ENCODE measurements around the gene DCXR.
A peak's percentile ranks its signal among the peaks of the same experiment; 100 is the strongest.

DCXR gene

DNA sequence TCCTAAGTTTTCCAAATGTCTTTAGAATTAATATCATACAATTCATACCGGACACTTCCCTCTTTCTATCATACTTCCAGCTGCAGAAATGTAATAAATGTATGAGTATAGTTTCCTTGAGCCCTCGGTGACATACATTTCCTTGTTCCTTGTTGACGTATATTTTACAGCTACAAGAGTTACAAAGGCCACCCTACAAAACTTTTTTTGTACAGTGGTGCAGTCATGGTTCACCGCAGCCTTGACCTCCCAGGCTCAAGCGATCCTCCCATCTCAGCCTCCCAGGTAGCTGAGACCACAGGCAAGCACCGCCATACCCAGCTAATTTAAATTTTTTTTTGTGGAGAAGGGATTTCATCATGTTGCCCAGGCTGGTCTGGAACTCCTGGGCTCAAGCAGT lies 35.3 kb upstream of the DCXR start:
- DNase-seq, result no peak

DNA sequence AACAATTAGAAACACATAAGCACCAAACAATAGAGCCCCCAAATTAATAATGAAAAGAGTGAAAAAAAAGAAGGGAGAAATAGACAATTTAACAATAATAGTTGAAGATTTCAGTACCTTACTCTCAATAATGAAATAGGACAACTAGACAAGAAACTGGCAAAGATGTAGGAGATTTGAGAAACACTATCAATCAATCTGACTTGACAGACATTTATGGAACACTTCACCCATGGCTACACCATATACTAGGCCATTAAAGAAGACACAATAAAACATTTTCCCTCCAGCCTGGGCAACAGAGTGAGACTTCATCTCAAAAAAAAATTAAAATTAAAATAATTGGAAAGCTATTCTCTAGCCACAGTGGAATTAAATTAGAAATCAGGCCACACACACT lies 33.1 kb upstream of the DCXR start:
- DNase-seq, result no peak

DNA sequence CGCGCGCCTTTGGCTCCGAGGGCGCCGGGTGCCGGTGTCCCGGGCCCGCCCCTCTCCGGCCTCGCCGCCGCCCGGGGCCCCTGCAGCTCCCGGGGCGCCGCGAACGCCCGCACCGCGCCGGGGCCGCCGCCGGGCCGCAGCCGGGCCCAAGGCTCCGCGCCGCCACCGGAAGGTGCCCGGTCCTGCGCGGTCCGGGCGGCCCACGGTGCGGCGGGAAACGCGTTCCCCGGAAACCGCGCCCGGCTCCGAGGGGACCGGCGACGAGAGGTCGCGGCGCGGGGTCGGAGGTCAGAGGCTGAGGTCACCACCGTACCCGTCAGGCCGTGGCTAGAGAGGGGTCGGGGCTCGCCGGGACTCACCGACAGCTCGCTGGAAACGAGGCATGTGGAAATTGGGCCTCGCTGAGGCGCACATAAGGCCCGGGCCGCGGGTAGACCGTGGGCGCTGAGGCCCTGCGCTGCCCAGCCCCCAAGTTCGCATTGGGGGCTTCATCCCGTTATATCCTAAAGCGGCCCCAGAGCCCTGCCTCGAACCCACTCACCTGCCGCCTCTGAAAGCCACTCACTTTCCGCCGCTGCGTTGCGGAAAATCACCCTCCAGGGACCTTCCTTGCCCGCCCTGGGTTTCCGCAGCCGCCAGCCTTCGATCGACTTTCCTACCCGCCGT lies 28.3 kb upstream of the DCXR start, which contains the start of gene DUS1L:
DUS1L (minus strand) TSS at position 167 of the 666 bp plus-strand sequence. CDS start 745 bp downstream, outside the sequence.
- DNase-seq, result peak; percentile 74

DNA sequence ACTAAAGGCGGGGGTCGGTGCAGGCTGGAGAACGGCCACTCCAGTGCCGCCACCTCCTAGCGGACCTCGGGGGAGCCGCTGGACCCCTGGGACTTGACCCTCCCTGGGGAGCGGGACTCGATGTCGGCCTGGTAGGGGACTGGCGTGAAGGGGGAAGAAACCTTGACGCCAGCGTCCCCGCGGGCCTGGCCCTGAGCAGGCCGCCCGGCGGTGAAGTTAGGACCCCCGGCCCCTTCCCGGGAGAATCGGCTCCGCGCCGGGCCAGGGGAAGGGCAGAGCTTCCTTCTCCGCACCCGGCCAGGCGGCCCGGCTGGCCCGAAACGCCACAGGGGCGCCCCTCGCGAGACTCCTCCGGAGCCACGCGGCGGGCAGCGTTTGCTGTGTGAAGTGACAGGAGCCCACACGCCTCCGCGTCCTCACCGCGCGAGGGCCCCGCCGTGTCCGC lies 27.7 kb upstream of the DCXR start:
- peak; percentile 46 for DNase-seq

DNA sequence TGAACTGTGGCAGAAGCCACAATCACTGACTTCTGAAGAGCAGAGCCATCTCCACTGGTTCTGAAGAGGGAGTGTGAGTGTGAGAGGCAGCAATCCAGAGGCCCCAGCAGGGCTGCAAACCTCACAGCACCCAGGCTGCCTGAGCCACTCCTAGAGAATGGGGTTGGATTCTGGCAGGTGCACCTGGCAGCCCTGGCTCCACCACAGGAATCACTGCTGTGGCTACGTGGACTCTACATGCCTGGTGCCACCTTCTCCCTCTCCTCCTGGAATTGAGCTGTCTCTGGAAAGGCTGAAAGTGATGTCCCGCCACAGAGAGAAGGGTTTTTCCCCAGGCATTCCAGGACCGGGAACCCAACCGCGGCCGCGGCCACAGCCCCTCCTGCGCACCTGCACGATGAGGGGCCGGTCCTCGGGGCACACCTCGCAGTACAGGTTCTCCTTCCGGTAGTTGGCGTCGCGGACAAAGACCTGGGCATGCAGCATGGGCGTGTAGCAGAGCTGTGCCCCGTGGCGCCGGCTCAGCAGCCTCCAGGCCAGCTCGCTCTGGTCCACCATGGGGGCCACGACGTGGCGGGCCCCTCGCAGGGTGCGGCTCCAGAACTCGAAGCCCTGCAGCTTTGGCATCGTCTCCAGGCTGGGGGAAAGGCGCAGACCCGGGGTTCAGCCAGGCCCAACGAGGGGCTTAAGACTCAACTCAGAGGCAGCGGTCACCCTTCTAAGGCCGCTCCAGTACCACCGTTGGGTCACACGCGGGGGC lies 27.1 kb upstream of the DCXR start:
- DNase-seq, result no peak

DNA sequence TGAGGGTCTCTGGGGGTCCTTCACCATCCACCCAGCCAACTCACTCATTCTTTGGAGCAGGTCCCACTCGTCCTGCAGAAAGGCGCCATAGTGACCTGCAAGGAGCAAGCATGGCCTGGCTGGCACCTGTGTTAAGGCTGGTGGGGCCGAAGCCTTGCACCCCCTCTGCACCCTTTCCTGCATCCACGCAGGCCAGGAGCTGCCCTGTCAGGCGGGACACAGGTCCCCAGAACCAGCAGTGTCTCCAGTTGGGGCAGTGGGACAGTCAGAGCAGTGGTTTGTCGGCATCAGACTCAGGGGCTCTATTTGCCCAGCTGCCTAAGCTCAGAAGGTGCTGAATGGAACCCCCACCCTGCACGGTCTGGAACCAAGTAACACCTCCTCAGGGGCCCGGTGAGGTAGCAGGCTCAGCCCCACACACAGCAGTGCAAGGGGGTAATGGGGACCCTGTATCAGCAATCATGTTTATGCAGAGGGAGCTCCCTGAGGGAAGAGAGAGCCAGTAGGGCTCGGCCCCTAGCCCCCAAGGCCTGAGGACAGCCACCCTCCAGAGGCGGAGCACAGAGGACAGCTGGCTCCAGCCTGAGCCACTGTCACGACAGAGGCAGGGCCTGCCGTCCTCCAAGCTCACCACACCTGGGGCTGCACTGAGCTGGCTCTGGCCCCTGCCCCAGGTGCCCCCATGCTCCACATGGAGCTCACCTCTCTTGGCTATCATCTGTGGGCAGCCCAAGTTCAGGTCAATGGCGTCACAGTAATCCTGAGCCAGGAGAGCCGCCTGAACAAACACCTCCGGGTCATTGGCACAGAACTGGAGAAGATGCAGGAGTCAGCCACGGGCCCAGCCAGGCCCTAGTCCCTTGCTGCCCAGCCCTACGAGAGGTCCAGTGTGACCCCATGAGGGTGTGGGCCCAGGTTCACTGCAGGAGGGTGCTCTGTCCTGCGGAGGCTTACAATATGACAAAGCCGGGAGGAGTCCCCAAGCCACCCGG lies 26.2 kb upstream of the DCXR start:
- no peak for DNase-seq

DNA sequence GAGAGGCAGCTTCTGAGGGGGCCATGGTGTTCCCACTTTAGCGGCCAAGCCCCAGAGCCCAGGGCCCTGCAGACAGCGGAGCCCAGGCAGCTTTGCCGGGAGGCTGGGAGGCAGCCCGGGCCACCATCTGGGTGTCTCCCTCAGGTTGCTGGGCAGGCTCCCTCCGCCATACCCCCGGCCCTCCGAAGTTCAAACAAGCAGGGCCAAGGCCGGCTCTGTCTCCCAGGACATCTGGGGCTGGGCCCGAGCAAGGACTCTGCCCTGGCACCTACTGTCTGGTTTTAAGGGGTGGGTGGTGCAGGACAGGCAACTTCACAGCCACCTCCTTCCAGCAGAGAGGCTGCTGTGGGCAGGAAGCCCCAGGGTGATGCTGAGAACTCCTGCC lies 25.5 kb upstream of the DCXR start:
- DNase-seq, result no peak

DNA sequence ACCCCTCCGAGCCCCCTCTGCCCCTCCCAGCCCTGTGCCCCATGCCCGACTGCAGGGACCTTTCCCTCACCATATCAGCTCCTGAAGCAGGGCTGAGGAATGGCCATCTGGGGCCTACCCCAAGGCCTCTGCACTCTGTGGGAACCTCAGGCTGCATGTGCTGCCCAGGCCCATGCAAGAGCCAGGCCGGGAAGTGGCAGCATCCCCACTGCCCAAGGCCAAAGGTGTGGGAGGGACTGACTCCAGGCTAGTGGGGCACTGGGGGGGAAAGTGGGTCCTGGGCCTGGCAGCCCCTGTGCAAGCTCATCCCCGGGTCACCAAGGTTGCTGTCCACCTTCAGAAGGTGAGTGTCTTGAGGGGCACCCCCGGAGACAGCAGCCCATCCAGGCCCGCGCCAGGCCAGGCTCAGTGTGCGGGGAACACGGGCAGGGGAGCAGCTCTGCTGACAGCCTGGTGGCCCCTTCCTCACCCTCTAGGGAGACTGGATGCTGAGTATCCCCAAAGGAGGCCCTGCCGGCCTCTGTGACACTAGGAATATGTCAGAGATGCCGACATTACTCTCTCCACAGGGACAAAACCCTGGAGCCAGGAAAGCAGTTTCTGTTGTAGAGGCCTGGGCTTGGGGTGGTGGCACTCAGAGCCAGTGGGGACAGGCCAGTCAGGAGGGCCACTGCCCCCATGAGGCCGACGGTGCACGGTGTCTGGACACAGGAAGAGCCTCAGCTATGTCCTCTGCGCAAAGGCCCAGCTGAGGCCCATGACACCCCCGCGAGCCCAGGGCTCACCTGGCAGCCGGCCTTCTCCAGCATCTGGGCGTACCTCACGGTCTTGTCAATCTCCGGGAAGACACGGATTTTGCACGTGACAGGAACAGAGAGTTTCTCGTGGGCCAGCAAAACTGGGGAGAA lies 24.8 kb upstream of the DCXR start:
- DNase-seq, result no peak

DNA sequence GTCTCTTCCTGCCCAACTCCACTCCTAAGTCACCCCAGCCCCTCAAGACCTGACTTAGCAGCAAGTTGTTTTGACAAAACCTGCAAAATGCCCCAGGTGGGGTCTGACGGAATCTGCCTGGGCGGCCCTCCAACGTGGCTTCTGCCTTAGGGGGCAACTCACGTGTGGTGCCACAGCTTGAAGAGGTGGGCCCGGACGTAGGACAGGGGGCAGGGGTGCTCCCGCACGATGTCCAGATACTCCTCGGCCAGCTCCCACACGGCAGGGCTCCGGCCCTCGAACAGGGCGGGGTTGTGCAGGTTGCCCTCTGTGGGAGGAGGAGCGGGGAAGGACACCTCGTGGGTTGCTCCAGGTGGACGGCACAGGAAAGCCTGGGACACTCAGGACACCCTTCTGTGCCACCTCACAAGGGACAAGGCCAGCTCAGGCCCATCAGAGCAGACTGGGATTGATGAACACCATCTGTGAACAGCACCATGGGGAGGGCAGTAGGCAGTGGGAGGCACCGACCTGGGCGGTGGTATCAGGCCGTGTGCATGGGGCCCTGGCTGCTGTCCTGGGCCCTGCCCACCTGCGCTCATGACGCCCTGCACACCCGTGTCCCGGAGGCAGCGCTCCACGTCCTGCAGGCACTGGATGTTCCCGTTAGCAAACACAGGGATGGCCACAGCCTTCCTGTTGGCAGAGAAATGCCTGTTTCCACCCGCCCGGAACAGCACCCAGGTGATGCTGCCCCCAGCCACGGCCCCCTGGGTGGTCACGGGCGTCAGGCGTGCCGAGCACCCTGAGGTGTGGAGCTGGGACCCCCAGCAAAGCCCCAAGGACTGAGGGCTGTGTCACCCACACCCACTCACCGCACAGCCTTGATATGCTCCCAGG lies 23.8 kb upstream of the DCXR start:
- DNase-seq, result no peak

DNA sequence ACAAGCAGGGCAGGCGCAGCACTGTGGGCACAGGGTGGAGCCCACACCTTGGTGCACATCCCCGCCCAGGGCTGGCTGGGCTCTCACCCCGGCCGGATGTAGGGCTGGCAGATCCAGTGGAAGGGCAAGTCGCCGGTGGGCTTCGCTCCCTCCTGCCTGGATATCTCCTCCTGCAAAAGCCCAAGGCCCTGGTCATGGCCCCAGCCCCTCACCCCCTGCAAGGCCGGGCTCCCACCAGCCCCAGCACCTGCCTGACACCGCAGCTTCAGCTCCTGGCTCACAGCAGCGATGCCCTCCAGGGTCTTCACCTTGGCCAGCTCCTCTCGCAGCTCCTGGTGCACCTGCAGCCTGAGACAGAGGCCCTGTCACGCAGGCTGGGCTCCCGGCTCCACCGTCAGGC lies 23.1 kb upstream of the DCXR start:
- no peak for DNase-seq

DNA sequence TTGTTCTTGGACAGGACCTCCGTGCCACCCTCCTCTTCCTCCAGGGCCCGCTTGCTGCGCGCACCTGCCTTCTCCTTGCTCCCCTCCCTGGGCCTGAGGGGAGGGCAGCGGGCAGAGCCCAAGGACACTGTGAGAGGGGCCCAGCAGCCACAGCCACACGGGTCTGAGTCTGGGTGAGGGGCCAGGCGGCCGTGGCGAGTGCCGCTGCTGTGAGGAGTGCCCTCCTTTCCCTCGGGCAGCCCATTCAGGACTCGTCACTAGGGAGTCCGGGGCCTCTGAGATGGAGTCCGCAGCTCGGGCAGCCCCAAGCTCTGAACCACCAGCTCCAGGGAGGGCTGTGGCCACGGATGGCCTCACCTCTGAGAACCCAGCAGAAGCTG lies 22.5 kb upstream of the DCXR start:
- DNase-seq, result no peak

DNA sequence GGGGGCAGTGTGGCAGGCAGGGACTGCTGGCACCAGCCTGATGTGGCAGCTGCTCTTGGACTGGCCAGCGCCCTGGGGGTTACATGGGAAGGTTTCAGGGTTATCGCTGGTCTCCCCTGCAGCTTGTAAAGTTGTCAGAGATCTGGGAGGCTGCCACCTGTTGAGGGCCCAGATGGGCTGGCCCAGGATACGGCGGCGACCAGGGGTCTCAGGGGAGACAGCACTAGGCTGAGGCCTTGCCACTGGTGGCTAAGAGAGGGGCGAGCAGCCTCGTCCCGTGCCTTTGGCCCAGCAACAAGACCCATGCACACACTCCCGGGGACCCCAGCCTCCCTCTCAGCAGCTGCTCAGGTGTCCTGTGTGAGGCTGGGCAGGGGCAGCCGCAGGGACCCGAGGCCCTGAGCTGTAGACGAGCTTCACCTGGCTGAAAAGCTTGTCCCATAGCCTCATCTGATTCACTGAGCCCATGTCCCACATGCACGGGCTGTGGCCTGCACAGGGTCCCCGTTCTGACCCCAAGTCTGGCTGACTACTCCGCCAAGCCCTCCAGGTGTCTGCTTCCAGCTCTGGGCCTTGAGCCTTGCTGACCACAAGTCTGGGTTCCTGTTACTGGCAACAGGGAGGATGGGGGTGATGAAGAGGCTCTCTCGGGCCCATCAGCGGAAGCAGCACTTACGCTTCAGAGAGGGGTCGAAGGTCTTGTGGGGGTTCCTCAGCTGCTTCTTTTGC lies 21.9 kb upstream of the DCXR start:
- no peak for DNase-seq

DNA sequence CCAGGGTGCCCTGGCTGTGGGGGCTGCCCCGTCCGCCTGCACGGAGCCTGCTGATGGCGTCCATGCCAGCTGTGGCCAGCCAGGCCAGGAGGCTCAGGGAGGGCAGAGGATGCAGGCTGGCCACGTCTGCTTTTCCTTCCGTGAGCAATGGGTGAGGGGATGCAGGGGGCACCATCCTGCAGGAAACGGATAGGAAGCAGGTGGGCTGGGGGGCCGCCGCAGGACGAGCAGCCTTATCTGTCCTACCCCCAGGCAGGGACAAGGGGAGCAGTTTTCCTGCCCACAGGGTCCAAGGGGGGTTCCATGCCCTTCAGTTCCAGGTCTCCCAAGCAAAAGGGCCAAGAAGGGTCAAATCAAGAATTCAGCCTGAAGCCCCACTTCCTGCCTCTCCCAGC lies 21.4 kb upstream of the DCXR start:
- DNase-seq, result no peak

DNA sequence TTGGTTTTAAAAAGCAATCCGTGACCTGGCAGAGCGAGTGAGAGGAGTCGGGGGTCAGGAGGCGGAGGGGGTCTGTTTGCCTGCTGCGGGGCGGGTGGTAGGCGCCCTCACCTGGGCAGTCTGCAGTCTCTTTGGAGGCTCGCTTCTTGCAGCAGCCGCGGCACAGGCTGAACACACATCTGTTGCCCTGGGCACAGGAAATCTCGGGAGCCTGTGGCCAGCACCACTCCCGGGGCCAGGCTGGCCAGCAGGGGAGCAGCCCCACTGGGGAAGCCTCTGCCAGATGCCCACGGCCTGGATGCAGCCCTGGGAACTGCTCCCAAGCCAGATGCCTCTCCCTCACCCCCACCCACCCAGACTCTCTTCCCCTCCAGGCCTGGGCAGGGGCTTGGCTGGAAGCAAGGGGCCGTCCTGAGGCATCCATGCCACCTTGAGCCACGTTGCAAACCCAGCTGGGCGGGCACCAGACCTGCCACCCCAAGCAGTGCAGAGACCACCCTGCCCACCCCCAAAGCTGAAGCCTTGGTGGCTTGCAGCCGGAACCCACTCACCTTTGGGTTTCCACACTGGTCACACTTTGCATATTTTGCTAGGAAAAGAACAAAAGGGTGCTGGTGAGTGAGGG lies 20.8 kb upstream of the DCXR start:
- no peak for DNase-seq

DNA sequence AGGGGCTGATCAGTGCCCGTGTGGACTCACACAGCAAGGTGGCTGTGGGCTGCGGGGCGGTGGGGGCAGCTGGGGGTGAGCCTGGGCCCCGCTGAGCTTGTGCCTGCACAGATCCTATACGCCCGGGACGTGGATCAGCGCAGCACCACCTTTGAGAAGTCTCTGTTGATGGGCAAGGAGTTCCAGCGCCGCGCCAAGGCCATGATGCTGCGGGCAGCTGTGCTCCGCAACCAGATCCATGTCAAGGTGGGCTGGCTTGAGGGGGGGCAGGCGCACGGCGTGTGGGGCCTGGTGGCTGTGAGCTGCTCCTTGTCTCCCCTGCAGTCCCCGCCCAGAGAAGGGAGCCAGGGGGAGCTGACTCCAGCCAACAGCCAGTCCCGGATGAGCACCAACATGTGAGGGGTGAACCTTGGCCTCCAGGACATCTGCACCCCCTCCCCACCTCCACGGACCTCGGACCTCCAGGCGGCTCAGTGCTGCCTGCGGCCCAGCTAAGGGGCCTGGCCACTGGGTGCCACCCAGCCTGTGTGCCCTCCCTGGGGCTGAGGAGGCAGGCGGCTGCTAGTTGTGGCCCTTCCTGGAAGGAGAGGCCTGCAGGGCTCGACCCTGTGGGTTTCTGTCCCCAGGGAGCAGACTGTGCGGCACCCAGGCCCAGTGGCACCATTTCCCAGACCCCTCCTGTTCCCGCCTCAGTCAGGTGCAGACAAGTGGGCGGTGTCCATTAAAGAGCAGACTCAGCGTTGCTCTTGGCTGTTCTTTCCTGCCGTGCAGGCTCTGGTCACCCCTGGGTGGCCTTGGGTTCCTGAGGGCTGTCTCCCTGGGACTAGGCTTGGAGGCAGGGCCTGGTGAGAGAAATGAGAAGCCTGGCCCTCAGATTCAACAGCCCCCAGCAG lies 19.5 kb upstream of the DCXR start:
- no peak for DNase-seq

DNA sequence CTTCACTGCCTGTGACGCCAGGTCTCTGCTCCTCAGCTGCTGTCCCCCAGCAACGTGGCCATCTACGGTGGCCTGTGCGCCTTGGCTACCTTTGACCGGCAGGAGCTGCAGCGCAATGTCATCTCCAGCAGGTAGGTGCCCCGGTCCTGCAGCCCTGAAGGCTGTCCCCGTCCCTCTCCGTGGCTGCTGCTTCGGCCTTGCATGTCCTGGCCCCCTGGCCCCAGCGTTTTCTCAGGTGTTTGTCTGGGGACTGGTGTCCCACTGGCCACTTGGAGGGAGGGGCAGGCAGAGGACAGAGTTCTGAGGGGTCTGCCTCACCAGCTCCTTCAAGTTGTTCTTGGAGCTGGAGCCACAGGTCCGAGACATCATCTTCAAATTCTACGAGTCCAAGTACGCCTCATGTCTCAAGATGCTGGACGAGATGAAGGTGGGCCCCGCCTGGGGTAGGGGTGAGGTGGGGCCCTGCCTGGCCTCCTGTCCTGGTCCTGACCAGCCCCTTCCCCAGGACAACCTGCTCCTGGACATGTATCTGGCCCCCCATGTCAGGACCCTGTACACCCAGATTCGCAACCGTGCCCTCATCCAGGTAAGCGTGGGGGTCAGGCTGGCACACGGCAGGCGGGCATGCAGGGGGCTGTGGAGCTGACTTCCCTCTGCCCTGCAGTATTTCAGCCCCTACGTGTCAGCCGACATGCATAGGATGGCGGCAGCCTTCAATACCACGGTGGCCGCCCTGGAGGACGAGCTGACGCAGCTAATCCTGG lies 18.6 kb upstream of the DCXR start:
- DNase-seq, result no peak

DNA sequence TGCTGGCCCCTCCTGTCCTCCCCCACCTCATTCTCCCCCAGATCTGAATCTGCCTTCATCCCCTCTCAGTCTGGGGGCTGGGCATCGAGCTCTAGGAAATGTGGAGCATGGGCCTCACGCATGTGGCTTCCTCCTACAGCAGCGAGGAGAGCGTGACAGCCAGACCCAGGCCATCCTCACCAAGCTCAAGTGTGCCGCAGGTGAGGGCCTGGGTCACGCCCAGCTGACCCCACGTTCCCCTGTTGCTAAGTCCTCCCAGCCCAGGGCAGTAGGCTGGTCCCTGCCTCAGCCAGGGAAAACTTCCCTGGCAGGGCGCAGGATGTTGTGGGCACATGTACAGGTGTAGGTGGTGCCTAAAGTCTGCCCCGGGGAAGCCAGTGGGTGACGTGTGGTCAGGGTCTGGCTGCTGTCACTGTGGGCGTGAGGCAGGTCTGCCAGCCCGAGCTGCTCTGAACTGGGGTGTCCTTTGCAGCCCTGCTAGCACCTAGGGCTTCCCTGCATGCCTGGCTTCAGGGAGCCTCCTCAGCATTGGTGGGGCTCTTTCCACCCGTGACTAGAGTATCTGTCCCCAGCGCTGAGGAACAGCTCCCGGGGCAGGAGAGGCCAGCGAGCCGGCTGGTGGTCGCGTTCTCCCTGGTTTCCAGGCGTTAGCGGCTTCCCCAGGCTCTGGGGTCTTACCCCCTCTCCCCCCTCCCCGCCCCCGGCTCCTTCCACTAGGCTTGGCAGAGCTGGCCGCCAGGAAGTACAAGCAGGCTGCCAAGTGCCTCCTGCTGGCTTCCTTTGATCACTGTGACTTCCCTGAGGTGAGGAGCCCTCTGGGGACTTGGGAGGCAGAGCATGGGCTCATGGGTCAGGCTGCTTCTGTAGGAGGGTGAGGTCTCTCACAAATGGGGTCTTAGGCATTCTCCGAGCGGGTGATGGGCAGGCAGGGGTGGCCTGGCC lies 17.8 kb upstream of the DCXR start:
- no peak for DNase-seq
